NT2/D1 (cell line): ENCODE results near the gene MCM8.

Source experiments
- YY1 ChIP-seq: IDR thresholded peaks from 2 replicates; pipeline ENCODE4 v1.6.1; 2011; ENCODE audit not compliant: insufficient read length, insufficient read depth
- ZNF274 ChIP-seq: IDR thresholded peaks from 2 replicates; pipeline ENCODE4 v1.6.1; 2011; ENCODE audit warnings: mild to moderate bottlenecking, low read depth, low read length

DNA sequence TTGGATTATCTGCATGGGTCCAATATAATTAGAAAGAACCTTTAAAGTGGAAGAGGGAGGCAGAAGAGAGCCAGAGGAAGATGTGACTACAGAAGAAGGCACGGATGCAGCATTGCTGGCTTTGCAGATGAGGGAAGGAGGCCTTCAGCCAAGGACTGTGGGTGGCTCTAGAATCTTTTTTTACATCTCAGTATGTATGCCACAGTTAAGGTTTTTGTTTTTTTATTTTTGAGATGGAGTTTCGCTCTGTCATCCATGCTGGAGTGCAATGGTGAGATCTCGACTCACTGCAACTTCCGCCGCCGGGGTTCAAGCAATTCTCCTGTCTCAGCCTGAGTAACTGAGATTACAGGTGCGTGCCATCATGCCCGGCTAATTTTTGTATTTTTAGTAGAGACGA lies 49.3 kb downstream of the MCM8 start:
- TF ChIP-seq YY1 (no peak), ZNF274 (no peak)
